Small intestine (tissue), 7 donors: ENCODE data around the gene ESRRA. TPM values are rescaled to one million over a fixed set of nuclear protein-coding genes. Genes with fewer than 3 reads are reported as not detected.

Experiments
- DNase-seq, 2 donors: peaks; one replicate each; pipeline versions ENCODE4 v3.0.0 to v3.0.0-alpha.2; 2013
- FAIRE-seq: peaks from 2 replicates; lab custom pipeline; 2012; peaks lifted over from hg19 to GRCh38; lab: Jason Lieb, UNC
- H3K27ac ChIP-seq, 3 donors: one replicate each; pipeline ENCODE4 v1.5.1; 2013; ENCODE audit warnings: low read length in 2 of 3, mild to moderate bottlenecking in 2 of 3, control low read depth in 1 of 3, inconsistent platforms in 1 of 3, low read depth in 1 of 3, moderate library complexity in 1 of 3
- H3K27me3 ChIP-seq, 3 donors: one replicate each; pipeline ENCODE4 v1.6.1; 2013; ENCODE audit warnings: low read length in 3 of 3, inconsistent platforms in 1 of 3; ENCODE audit not compliant: control insufficient read depth in 3 of 3, insufficient read depth in 3 of 3
- H3K36me3 ChIP-seq, 3 donors: one replicate each; pipeline ENCODE4 v1.6.1; 2013; ENCODE audit warnings: low read length in 3 of 3, inconsistent platforms in 1 of 3, low read depth in 1 of 3, mild to moderate bottlenecking in 1 of 3, moderate library complexity in 1 of 3; ENCODE audit not compliant: control insufficient read depth in 3 of 3, insufficient read depth in 2 of 3
- H3K4me1 ChIP-seq, 3 donors: one replicate each; pipeline ENCODE4 v1.6.1; 2013; ENCODE audit warnings: low read length in 2 of 3, inconsistent platforms in 1 of 3, low read depth in 1 of 3, mild to moderate bottlenecking in 1 of 3, moderate library complexity in 1 of 3; ENCODE audit not compliant: control insufficient read depth in 3 of 3, insufficient read depth in 2 of 3
- H3K4me3 ChIP-seq, 3 donors: one replicate each; pipeline ENCODE4 v1.5.1; 2013; ENCODE audit warnings: low read length in 3 of 3, control low read depth in 1 of 3, inconsistent platforms in 1 of 3, low read depth in 1 of 3, mild to moderate bottlenecking in 1 of 3, moderate library complexity in 1 of 3
- H3K9me3 ChIP-seq, 2 donors: one replicate each; pipeline ENCODE4 v1.6.1; 2013; ENCODE audit warnings: low read depth in 1 of 2, low read length in 1 of 2; ENCODE audit not compliant: control insufficient read depth in 2 of 2, insufficient read depth in 1 of 2
- WGBS, 3 donors: extraction: QIAGEN DNeasy Blood & Tissue Kit; methylation state at CpG; one replicate each; pipeline ENCODE4 v1.1.7; 2013; 5-methylcytosine and 5-hydroxymethylcytosine counted together
- polyA plus RNA-seq, 4 donors: library from polyadenylated mRNA; stranded (reverse) in 3 of 4; unstranded in 1 of 4; fragments of 200-250 nt in 3 of 4; fragments of 120-200 nt in 1 of 4; gene quantifications; one replicate each; pipeline versions ENCODE4 v1.2.1 to v1.2.3, GENCODE V29; 2013
- donor health status: healthy with polysubstance abuse.
- donor health status: control.
- donor health status: control.
- donor health status: Bipolar disorder and iron deficiency.
- donor health status: healthy.

Gene ESRRA
- polyA plus RNA-seq, 4 donors, result 85.1 to 417 (median 298) TPM

GRCh38 chr11:64268025-64268892 lies 37.1 kb upstream of the ESRRA start:
- 22 to 32% (median 32%) methylated on average over 19 to 23 of the region's 23 CpGs for WGBS, 3 donors
- H3K27ac ChIP-seq, result peak overlapping the region; percentile 83 to 87 (median 84)
- H3K4me3 ChIP-seq, result peak overlapping the region in 1 of 3 donors; percentile 44
- no peaks in the 10 kb centered on the region for H3K9me3 ChIP-seq
- peaks cover 8 to 65% (median 23%) of the 10 kb centered on the region in 3 donors for H3K36me3 ChIP-seq
- FAIRE-seq (no peak), DNase-seq (peak in 1 of 2 donors; percentile 71)
- peaks cover 0 to 32% (median 4%) of the 10 kb centered on the region in 3 donors for H3K4me1 ChIP-seq
- H3K27me3 ChIP-seq, result no peaks in the 10 kb centered on the region

GRCh38 chr11:64268893-64269539 lies 36.3 kb upstream of the ESRRA start:
- H3K27me3 ChIP-seq, result no peaks in the 10 kb centered on the region
- peak overlapping the region; percentile 83 to 87 (median 84) for H3K27ac ChIP-seq
- peaks cover 4 to 62% (median 18%) of the 10 kb centered on the region in 3 donors for H3K36me3 ChIP-seq
- H3K9me3 ChIP-seq, result no peaks in the 10 kb centered on the region
- H3K4me1 ChIP-seq, result peaks cover 0 to 39% (median 4%) of the 10 kb centered on the region in 3 donors
- DNase-seq (peak; percentile 59 to 66), FAIRE-seq (no peak)
- H3K4me3 ChIP-seq, result peak overlapping the region; percentile 44 to 59 (median 59)
- WGBS, 3 donors, result 1% methylated on average over 30 to 34 of the region's 34 CpGs

GRCh38 chr11:64269540-64270220 lies 35.6 kb upstream of the ESRRA start:
- peak; percentile 99 for DNase-seq
- Histone ChIP-seq H3K36me3 (peaks cover 4 to 56% (median 13%) of the 10 kb centered on the region in 3 donors), H3K27ac (peak overlapping the region; percentile 83 to 92 (median 87)), H3K27me3 (no peaks in the 10 kb centered on the region), H3K4me1 (peaks cover 0 to 39% (median 4%) of the 10 kb centered on the region in 3 donors), H3K9me3 (no peaks in the 10 kb centered on the region), H3K4me3 (peak overlapping the region; percentile 59 to 65 (median 59))
- 0% methylated on average over 48 to 58 of the region's 58 CpGs for WGBS, 3 donors
- no peak for FAIRE-seq

GRCh38 chr11:64275031-64275800 lies 30.1 kb upstream of the ESRRA start:
- Histone ChIP-seq H3K27ac (no peak overlapping the region), H3K36me3 (peaks cover 7 to 57% (median 10%) of the 10 kb centered on the region in 3 donors), H3K4me1 (peaks cover 0 to 23% (median 2%) of the 10 kb centered on the region in 3 donors), H3K9me3 (no peaks in the 10 kb centered on the region), H3K27me3 (no peaks in the 10 kb centered on the region), H3K4me3 (no peak overlapping the region)
- WGBS, 3 donors, result 91 to 95% (median 94%) methylated on average over 15 of the region's 15 CpGs
- FAIRE-seq (no peak), DNase-seq (no peak)

GRCh38 chr11:64275841-64276240 lies 29.5 kb upstream of the ESRRA start:
- Histone ChIP-seq H3K4me1 (peaks cover 0 to 23% (median 2%) of the 10 kb centered on the region in 3 donors), H3K9me3 (no peaks in the 10 kb centered on the region), H3K27me3 (no peaks in the 10 kb centered on the region), H3K4me3 (no peak overlapping the region), H3K36me3 (peaks cover 7 to 61% (median 10%) of the 10 kb centered on the region in 3 donors), H3K27ac (no peak overlapping the region)
- WGBS, 3 donors, result 82 to 93% (median 85%) methylated on average over 2 of the region's 2 CpGs
- DNase-seq (no peak), FAIRE-seq (no peak)

GRCh38 chr11:64276653-64277431 lies 28.5 kb upstream of the ESRRA start:
- DNase-seq, result peak in 1 of 2 donors; percentile 46
- H3K27me3 ChIP-seq, result no peaks in the 10 kb centered on the region
- H3K27ac ChIP-seq, result no peak overlapping the region
- WGBS, 3 donors, result 81 to 87% (median 84%) methylated on average over 15 to 17 of the region's 17 CpGs
- no peak for FAIRE-seq
- H3K4me3 ChIP-seq, result no peak overlapping the region
- H3K9me3 ChIP-seq, result no peaks in the 10 kb centered on the region
- peaks cover 0 to 19% (median under 1%) of the 10 kb centered on the region in 3 donors for H3K4me1 ChIP-seq
- peaks cover 7 to 69% (median 10%) of the 10 kb centered on the region in 3 donors for H3K36me3 ChIP-seq

GRCh38 chr11:64278576-64279190 lies 26.6 kb upstream of the ESRRA start:
- peaks cover 0 to 7% (median 4%) of the 10 kb centered on the region in 3 donors for H3K4me1 ChIP-seq
- DNase-seq, result no peak
- H3K36me3 ChIP-seq, result peaks cover 7 to 75% (median 10%) of the 10 kb centered on the region in 3 donors
- H3K4me3 ChIP-seq, result no peak overlapping the region
- 86 to 90% (median 89%) methylated on average over 8 of the region's 8 CpGs for WGBS, 3 donors
- FAIRE-seq, result no peak
- H3K9me3 ChIP-seq, result no peaks in the 10 kb centered on the region
- no peaks in the 10 kb centered on the region for H3K27me3 ChIP-seq
- no peak overlapping the region for H3K27ac ChIP-seq
